ENCODE measurements around the gene AARS2.

The AARS2 gene

DNA sequence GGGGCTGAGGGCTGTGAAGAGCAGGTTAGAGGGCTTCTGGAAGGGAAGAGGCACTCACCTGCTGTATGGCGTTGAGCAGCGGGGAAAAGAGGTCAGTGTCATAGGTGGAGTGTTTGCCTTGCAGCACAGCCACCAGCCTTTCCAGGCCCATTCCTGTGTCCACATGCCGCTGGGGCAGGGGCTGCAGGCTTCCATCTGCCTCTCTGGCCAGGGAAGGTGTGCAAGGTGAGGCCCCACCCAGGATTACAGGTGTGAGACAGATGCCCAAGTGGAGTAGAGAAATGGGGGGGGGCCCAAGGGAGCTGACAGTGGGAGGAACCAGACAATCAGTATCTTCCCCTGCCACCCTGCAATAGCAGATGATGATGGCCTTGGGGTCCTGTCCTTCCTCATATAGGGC is 2.9 kb downstream of the AARS2 start:
- TF ChIP-seq ZFP30 (CRISPR knock-in tag; IDR thresholded peaks at IDR 0.05), result no peak
- no peak for TF ChIP-seq ISL1 (CRISPR knock-in tag; IDR thresholded peaks at IDR 0.05)
- TF ChIP-seq, protein P1, sequence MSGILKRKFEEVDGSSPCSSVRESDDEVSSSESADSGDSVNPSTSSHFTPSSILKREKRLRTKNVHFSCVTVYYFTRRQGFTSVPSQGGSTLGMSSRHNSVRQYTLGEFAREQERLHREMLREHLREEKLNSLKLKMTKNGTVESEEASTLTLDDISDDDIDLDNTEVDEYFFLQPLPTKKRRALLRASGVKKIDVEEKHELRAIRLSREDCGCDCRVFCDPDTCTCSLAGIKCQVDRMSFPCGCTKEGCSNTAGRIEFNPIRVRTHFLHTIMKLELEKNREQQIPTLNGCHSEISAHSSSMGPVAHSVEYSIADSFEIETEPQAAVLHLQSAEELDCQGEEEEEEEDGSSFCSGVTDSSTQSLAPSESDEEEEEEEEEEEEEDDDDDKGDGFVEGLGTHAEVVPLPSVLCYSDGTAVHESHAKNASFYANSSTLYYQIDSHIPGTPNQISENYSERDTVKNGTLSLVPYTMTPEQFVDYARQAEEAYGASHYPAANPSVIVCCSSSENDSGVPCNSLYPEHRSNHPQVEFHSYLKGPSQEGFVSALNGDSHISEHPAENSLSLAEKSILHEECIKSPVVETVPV (CRISPR knock-in tag; IDR thresholded peaks at IDR 0.05), result no peak
- no peak for TF ChIP-seq ARNTL (CRISPR knock-in tag; IDR thresholded peaks at IDR 0.05; ENCODE audit: borderline replicate concordance, low read depth)
- TF ChIP-seq ZNF70 (CRISPR knock-in tag; IDR thresholded peaks at IDR 0.05), result no peak
- TF ChIP-seq TCF4 (CRISPR knock-in tag; IDR thresholded peaks at IDR 0.05; ENCODE audit: borderline replicate concordance), result no peak
- TF ChIP-seq, protein P2, sequence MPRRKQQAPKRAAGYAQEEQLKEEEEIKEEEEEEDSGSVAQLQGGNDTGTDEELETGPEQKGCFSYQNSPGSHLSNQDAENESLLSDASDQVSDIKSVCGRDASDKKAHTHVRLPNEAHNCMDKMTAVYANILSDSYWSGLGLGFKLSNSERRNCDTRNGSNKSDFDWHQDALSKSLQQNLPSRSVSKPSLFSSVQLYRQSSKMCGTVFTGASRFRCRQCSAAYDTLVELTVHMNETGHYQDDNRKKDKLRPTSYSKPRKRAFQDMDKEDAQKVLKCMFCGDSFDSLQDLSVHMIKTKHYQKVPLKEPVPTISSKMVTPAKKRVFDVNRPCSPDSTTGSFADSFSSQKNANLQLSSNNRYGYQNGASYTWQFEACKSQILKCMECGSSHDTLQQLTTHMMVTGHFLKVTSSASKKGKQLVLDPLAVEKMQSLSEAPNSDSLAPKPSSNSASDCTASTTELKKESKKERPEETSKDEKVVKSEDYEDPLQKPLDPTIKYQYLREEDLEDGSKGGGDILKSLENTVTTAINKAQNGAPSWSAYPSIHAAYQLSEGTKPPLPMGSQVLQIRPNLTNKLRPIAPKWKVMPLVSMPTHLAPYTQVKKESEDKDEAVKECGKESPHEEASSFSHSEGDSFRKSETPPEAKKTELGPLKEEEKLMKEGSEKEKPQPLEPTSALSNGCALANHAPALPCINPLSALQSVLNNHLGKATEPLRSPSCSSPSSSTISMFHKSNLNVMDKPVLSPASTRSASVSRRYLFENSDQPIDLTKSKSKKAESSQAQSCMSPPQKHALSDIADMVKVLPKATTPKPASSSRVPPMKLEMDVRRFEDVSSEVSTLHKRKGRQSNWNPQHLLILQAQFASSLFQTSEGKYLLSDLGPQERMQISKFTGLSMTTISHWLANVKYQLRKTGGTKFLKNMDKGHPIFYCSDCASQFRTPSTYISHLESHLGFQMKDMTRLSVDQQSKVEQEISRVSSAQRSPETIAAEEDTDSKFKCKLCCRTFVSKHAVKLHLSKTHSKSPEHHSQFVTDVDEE (CRISPR knock-in tag; IDR thresholded peaks at IDR 0.05), result no peak
- TF ChIP-seq ZFP3 (CRISPR knock-in tag; IDR thresholded peaks at IDR 0.05), result no peak
- no peak for TF ChIP-seq SNAI2 (CRISPR knock-in tag; IDR thresholded peaks at IDR 0.05)
- TF ChIP-seq, protein P3, sequence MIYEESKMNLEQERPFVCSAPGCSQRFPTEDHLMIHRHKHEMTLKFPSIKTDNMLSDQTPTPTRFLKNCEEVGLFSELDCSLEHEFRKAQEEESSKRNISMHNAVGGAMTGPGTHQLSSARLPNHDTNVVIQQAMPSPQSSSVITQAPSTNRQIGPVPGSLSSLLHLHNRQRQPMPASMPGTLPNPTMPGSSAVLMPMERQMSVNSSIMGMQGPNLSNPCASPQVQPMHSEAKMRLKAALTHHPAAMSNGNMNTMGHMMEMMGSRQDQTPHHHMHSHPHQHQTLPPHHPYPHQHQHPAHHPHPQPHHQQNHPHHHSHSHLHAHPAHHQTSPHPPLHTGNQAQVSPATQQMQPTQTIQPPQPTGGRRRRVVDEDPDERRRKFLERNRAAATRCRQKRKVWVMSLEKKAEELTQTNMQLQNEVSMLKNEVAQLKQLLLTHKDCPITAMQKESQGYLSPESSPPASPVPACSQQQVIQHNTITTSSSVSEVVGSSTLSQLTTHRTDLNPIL (CRISPR knock-in tag; IDR thresholded peaks at IDR 0.05; ENCODE audit: low read depth), result no peak
- no peak for TF ChIP-seq OSR1 (CRISPR knock-in tag; IDR thresholded peaks at IDR 0.05)
- no peak for TF ChIP-seq TOX (CRISPR knock-in tag; IDR thresholded peaks at IDR 0.05; ENCODE audit: borderline replicate concordance)
- TF ChIP-seq BACH2 (CRISPR knock-in tag; IDR thresholded peaks at IDR 0.05; ENCODE audit: borderline replicate concordance), result no peak
- TF ChIP-seq PPARA (CRISPR knock-in tag; IDR thresholded peaks at IDR 0.05; ENCODE audit: borderline replicate concordance), result no peak
- TF ChIP-seq, protein P4, sequence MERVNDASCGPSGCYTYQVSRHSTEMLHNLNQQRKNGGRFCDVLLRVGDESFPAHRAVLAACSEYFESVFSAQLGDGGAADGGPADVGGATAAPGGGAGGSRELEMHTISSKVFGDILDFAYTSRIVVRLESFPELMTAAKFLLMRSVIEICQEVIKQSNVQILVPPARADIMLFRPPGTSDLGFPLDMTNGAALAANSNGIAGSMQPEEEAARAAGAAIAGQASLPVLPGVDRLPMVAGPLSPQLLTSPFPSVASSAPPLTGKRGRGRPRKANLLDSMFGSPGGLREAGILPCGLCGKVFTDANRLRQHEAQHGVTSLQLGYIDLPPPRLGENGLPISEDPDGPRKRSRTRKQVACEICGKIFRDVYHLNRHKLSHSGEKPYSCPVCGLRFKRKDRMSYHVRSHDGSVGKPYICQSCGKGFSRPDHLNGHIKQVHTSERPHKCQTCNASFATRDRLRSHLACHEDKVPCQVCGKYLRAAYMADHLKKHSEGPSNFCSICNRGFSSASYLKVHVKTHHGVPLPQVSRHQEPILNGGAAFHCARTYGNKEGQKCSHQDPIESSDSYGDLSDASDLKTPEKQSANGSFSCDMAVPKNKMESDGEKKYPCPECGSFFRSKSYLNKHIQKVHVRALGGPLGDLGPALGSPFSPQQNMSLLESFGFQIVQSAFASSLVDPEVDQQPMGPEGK (CRISPR knock-in tag; IDR thresholded peaks at IDR 0.05; ENCODE audit: borderline replicate concordance), result no peak
- no peak for TF ChIP-seq GLIS3 (CRISPR knock-in tag; IDR thresholded peaks at IDR 0.05)
- no peak for TF ChIP-seq ZNF565 (CRISPR knock-in tag; conservative IDR thresholded peaks at IDR 0.05; ENCODE audit: low read depth)
- ATAC-seq, result no peak

DNA sequence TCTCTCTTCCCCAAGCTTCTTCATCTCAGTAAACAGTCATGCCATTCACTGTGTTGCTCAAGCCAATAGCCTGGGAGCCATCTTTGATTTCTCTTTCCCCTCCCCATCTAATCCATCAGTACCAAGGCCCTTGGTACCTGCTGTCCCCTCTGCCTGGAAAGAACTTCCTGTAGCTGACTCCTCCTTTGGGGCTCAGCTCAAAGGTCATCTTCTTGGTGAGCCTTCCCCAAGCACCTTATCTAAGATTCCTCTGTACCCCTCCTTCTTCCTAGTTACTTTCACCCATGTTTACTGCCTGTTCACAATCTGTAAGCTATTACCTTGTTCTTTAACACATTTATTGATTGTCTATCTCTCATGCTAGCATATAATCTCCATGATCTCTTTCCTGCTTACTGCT is 3.5 kb downstream of the AARS2 start:
- TF ChIP-seq ARNTL (CRISPR knock-in tag; IDR thresholded peaks at IDR 0.05; ENCODE audit: borderline replicate concordance, low read depth), result no peak

DNA sequence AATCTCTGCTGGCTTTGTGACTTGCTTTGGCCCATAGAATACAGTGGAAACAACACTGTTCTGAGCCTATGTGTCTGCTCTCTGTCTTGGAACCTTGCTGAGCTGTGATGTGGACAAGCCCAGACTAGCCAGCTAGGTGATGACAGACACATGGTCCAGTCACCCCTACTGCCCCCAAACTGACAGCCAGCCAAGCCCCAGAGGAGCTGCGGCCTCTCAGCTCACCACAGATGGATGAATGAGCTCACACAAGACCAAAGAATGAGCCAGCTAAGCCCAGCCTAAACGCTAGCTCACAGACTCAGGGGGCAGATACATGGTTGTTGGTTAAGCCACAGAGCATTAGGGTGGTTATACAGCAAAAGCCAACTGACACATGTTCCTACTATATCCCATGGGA is 4.1 kb downstream of the AARS2 start:
- TF ChIP-seq, protein P5, sequence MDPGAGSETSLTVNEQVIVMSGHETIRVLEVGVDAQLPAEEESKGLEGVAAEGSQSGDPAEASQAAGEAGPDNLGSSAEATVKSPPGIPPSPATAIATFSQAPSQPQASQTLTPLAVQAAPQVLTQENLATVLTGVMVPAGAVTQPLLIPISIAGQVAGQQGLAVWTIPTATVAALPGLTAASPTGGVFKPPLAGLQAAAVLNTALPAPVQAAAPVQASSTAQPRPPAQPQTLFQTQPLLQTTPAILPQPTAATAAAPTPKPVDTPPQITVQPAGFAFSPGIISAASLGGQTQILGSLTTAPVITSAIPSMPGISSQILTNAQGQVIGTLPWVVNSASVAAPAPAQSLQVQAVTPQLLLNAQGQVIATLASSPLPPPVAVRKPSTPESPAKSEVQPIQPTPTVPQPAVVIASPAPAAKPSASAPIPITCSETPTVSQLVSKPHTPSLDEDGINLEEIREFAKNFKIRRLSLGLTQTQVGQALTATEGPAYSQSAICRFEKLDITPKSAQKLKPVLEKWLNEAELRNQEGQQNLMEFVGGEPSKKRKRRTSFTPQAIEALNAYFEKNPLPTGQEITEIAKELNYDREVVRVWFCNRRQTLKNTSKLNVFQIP (CRISPR knock-in tag; IDR thresholded peaks at IDR 0.05; ENCODE audit: borderline replicate concordance, low read depth), result no peak
- TF ChIP-seq ZFP30 (CRISPR knock-in tag; IDR thresholded peaks at IDR 0.05) (no peak), TOX (CRISPR knock-in tag; IDR thresholded peaks at IDR 0.05; ENCODE audit: borderline replicate concordance) (no peak), ZFP3 (CRISPR knock-in tag; IDR thresholded peaks at IDR 0.05) (no peak), ESRRG (CRISPR knock-in tag; IDR thresholded peaks at IDR 0.05) (no peak), ARNTL (CRISPR knock-in tag; IDR thresholded peaks at IDR 0.05; ENCODE audit: borderline replicate concordance, low read depth) (no peak), GLIS3 (CRISPR knock-in tag; IDR thresholded peaks at IDR 0.05) (no peak), ZNF8 (CRISPR knock-in tag; IDR thresholded peaks at IDR 0.05) (no peak), SNAI2 (CRISPR knock-in tag; IDR thresholded peaks at IDR 0.05) (no peak), ZNF70 (CRISPR knock-in tag; IDR thresholded peaks at IDR 0.05) (no peak), TCF4 (CRISPR knock-in tag; IDR thresholded peaks at IDR 0.05; ENCODE audit: borderline replicate concordance) (no peak), BACH2 (CRISPR knock-in tag; IDR thresholded peaks at IDR 0.05; ENCODE audit: borderline replicate concordance) (no peak), CSDC2 (CRISPR knock-in tag; IDR thresholded peaks at IDR 0.05) (no peak), ZC3H10 (CRISPR knock-in tag; IDR thresholded peaks at IDR 0.05) (no peak), OSR1 (CRISPR knock-in tag; IDR thresholded peaks at IDR 0.05) (no peak)
- TF ChIP-seq, protein P3 (CRISPR knock-in tag; IDR thresholded peaks at IDR 0.05; ENCODE audit: low read depth), result no peak
- TF ChIP-seq, protein P2 (CRISPR knock-in tag; IDR thresholded peaks at IDR 0.05), result no peak
- TF ChIP-seq, protein P1 (CRISPR knock-in tag; IDR thresholded peaks at IDR 0.05), result no peak
- ATAC-seq, result no peak

More for the DNA sequence above, 3.5 kb downstream of the AARS2 start:
- no peak for ATAC-seq

Measured in SK-N-SH treated with all-trans-retinoic acid at 6 μM for 48 hours (cell line).